GM18502 (cell line): ENCODE results near the gene GRAP.

Source experiments
- ATAC-seq: cut with Tn5 transposase; IDR thresholded peaks from one replicate; pipeline ENCODE4 v1.9.1; 2021; ENCODE audit warnings: mild to moderate bottlenecking; ENCODE audit not compliant: unreplicated experiment, poor library complexity

The GRAP gene

DNA sequence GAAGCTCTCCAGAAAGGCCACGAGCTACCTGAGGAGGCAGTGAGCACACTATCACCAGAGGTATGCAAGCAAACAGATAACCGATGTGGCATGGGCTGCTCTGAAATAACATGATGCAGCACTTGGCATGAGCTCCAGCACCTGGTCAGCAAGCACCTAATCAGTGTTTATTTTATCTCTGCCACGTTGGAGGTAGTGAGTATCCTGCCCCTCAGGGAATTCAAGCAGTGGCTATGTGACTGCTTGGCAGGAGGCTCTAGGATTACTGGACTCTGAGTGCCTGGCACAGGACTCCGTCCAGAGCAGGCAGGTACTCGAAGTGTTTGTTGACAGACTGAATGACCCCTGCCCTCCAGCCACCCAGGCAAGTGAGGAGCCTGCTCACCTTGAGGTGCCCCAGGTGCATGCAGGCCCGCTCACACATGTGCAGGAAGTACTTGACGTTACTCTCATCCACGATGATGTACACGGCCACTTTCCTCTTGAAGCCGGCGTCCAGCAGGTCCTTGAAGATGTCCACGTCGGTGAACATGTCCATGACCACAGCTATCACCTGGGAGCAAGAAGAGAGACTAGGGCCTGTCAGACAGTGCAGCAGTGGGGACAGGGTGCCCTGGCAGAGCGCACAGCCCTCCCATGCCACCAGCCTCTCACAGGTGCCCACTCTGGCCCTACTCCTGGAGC lies 58.8 kb downstream of the GRAP start:
- no peak for ATAC-seq

DNA sequence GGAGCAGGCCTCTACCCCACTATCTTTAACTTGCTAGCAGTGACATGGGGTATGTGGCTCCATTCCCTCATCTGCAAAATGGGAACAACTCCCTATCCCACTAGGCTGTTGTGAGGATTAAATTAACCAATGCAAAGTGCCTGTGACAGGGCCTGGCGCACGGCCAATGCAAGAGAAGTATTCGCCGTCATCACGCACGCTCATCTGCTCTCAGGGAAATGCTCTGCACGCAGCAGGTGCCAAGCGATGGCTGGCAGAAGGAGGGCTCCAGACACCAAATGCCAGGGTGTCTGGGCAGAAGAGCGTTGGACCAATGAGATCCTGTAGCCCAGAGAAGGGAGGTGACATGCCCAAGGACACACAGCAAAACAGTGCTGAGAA lies 59.5 kb downstream of the GRAP start:
- no peak for ATAC-seq

GRCh38 chr17:18986541-18987229 lies 60.1 kb downstream of the GRAP start:
- ATAC-seq, result no peak

DNA sequence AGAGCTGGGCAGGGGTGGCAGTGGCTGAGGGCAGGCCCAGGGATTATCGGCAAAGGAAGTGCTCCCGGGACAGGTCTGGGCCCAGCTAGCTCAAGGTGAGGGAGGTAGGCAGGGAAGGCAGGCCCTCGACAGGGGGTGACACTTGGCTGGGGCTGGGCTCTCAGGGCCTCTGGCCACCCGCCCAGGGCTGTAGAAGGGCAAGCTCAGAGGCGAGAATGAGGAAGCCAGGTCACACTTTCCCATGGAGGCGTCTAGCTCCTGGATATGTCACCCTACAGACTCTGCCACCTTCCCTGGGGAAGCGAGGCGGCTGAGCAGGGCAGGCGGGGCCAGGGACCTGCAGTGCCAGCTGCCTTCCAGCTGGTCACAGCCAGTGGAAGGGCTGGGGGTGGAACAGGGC lies 61.3 kb downstream of the GRAP start:
- ATAC-seq, result no peak

DNA sequence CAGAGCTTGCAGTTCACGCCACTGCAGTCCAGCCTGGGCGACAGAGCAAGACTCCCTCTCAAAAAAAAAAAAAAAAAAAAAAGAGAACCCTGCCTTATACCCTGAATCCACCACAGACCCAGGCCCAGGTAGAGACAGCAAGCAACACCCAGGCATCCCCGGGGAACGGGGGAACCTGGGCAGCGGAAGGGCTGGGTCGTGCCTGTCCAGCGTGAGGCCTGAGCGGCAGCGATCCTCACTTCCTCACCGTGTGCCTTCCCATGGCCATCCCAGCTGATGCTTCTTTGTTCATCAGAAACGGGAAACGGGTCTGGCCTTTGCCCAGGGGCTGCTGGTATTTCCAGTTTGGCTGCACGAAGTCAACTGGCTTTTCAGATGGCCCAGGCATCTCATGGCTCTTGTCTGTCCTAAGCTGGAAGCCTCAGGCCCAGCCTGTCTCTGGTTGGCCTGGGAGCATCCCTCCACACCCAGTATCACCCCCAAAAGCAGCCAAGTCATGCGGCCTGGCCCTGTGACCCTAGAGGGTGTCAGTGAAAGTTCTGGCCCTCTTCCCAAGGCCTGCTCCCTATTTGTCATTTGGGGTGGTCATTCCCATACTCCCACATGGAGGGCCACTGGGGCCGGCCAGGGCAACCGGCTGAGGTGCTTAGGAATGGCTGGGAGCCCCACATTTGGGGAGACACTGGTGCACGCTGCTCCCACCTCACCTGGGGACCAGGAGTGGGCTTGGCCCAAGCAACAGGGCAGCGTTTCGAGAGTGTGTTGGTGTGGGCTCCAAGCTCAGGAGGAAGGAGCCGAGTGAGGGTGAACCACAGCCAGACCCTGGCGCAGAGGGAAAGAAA lies 62.3 kb downstream of the GRAP start:
- no peak for ATAC-seq

- no peak for ATAC-seq
Observed at GRCh38 chr17:18981642-18982424, 64.9 kb downstream of the GRAP start.

GRCh38 chr17:18981335-18981641 lies 65.5 kb downstream of the GRAP start:
- ATAC-seq, result no peak

GRCh38 chr17:18980682-18981334 lies 65.9 kb downstream of the GRAP start:
- ATAC-seq, result no peak

DNA sequence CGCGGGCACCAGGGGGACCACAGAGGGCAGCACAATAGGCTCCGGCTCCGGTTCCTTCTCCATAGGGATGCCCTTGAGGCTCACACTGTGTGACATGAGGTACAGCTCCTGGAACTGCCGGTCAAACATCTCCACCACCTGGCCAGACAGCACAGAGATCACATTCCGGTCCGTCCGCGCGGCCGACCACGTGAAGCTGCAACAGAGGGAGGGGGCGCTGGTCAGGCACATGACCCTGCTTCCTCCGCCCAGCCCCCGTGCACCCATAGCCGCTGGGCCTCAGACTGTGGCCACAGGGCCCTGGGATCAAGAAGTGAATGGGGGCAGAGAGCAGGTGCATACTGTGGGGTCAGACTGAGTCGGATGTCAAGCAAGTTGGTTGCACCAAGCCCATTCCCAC lies 68.1 kb downstream of the GRAP start:
- no peak for ATAC-seq

GRCh38 chr17:18978050-18978449 lies 68.7 kb downstream of the GRAP start:
- no peak for ATAC-seq

- no peak for ATAC-seq
Observed at GRCh38 chr17:18977646-18978045, 69.1 kb downstream of the GRAP start.

DNA sequence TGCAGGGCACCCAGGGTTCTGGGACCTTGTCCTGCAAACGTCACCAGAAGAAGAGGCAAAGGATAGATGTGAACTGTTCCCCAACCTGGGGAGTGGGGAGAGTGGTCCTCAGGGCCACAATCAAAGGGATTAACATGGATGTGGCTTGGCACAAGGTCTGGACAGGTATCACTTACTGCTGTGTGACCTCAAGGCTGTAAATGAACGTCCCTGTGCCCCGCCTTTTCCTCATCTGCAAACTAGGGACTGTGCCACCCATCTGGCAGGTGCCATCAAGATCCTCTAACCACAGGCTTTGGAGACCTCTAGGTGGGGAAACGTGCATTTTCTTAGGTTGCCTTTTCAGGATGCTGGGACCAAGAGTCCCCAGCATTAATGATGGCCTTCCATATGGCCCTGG lies 69.7 kb downstream of the GRAP start:
- no peak for ATAC-seq

DNA sequence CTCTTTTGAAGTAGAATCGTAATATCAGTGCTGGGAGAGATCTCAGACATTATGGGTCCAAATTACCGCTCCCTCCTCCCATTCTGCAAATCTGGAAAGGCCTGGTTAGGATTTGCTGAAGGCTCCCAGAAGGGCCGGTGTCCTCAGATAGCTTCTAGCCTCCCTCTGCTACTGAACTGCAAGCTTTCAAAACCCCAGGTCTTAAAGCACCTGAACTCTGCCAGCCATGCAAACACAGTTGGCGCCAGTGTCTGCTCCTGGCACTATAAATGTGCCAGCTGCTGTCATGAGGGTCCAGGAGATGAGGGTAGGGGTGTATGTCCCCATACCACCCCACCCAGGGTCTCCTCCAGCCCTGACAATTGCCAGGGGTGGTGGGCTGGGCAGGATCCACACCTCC lies 70.6 kb downstream of the GRAP start:
- ATAC-seq, result no peak

DNA sequence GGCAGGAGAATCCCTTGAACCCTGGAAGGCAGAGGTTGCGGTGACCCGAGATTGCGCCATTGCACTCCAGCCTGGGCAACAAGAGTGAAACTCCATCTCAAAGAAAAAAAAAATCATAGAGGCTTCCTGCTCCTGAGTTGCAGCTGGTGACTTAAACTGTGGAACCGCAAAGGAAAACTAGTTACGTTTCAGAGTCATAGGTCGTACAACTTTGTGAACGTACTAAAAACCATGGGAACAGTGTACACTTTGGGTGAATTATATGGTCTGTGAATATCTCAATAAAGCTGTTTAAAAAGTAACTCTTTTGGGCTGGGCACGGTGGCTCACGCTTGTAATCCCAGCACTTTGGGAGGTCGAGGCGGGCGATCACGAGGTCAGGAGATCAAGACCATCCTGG lies 71.2 kb downstream of the GRAP start:
- ATAC-seq, result no peak

GRCh38 chr17:18974407-18975149 lies 72.2 kb downstream of the GRAP start:
- ATAC-seq, result no peak

DNA sequence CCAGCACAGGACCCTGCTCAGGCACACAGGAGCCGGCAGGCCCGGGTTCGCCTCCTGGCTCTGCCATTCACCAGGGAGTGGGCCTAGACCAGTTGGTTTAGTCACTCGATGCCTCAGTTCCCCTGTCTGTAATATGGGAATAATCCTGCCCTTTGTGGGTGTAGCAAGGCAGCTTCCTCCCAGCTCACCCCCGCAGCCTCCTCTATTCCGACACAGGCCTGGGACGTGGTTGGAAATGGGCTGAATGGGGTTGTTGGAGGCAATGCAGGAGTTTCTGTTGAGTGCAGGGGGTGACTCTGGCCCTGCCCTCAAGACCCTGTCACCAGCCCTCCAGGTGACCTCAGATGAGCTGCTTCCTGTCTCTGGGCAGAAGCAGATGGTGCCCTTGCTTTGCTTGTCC lies 75.0 kb downstream of the GRAP start:
- no peak for ATAC-seq
